Measurements from ENCODE around the gene ARRB2.

DNA sequence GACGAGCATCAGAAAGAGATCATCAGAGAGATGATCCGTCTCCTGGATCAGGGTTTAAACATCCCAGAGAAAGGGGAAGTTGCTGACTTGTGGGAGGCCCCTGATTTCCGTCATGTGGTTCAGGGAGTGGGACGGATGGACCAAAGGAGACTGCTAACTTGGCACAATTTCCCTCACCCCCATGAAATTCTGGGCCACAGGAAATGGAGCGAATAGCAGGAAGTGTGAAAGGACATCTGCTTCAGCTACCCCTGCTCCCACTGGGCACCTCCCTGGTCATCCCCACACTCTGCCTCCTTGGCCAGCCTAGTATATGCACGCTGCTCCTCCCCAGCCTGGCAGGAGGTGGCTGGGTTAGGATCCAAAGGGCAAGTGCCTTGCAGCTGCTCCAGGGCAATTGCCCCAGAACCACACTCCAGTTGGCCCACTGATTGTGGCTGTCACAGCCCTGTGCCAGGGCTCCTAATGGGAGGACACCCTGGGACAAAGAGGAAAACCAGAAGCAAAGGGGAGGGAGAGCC, 1.3 kb downstream of the ARRB2 start:
- TF ChIP-seq, protein P1, sequence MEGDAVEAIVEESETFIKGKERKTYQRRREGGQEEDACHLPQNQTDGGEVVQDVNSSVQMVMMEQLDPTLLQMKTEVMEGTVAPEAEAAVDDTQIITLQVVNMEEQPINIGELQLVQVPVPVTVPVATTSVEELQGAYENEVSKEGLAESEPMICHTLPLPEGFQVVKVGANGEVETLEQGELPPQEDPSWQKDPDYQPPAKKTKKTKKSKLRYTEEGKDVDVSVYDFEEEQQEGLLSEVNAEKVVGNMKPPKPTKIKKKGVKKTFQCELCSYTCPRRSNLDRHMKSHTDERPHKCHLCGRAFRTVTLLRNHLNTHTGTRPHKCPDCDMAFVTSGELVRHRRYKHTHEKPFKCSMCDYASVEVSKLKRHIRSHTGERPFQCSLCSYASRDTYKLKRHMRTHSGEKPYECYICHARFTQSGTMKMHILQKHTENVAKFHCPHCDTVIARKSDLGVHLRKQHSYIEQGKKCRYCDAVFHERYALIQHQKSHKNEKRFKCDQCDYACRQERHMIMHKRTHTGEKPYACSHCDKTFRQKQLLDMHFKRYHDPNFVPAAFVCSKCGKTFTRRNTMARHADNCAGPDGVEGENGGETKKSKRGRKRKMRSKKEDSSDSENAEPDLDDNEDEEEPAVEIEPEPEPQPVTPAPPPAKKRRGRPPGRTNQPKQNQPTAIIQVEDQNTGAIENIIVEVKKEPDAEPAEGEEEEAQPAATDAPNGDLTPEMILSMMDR (IDR thresholded peaks at IDR 0.05), result no peak
- TF ChIP-seq POLR2A (IDR thresholded peaks at IDR 0.05) (no peak), POLR2AphosphoS5 (IDR thresholded peaks at IDR 0.05) (no peak)
